HepG2 (cell line): ENCODE results near the gene CACNA1C. TPM values are rescaled to one million over a fixed set of nuclear protein-coding genes. Genes with fewer than 3 reads are reported as not detected.

Source experiments
- ATAC-seq: fragments of 200-7000 bp; cut with Tn5 transposase; 3 replicates; pipeline ENCODE4 v1.9.1; 2020; ENCODE audit warnings: mild to moderate bottlenecking, moderate library complexity
- BruUV-seq: library from RNA; stranded (reverse); fragments of 400-500 nt; replicated peaks from 2 replicates; lab custom pipeline; 2021; lab: Mats Ljungman, UMichigan
- CTCF ChIA-PET: fragments of 300-600 bp; formaldehyde crosslinking; extraction: SDS; loops from one replicate; lab custom pipeline; 2021; ENCODE audit warnings: low total read pairs, inconsistent platforms, low intra/inter-chr PET ratio; lab: Yijun Ruan, JAX
- POLR2A ChIA-PET: fragments of 350-600 bp; sonication (Branson Sonifier 250); formaldehyde crosslinking; loops from one replicate; lab custom pipeline; 2020; ENCODE audit warnings: antibody characterized with exemption, inconsistent platforms; lab: Yijun Ruan, JAX
- DNase-seq: peaks from one replicate; pipeline ENCODE4 v3.0.0-alpha.2; 2015; ENCODE audit warnings: low spot score
- FAIRE-seq: peaks from 3 replicates; lab custom pipeline; 2011; peaks lifted over from hg19 to GRCh38; lab: Jason Lieb, UNC
- H2AFZ ChIP-seq: one replicate; pipeline ENCODE4 v1.6.1; 2011; ENCODE audit warnings: low read length, inconsistent platforms
- H3K27ac ChIP-seq: fragments of 300-600 bp; 3 replicates; pipeline ENCODE4 v1.8.0; 2011; ENCODE audit warnings: mixed run types, mild to moderate bottlenecking, mixed read lengths, low read length, inconsistent platforms; ENCODE audit not compliant: insufficient read depth; ENCODE audit errors: extremely low read length
- H3K27me3 ChIP-seq, 2 experiments: fragments of 200-600 bp in 1 of 2; 2 replicates in 1 of 2; 3 replicates in 1 of 2; pipeline versions ENCODE4 v1.6.0 to v1.8.0; 2011; ENCODE audit warnings: low read length in 2 of 2, mild to moderate bottlenecking in 2 of 2, moderate library complexity in 2 of 2, inconsistent platforms in 1 of 2; ENCODE audit not compliant: insufficient read depth in 2 of 2, control insufficient read depth in 1 of 2
- H3K36me3 ChIP-seq, 2 experiments: fragments of 200-600 bp in 1 of 2; replicated peaks in 1 of 2; 2 replicates in 1 of 2; 3 replicates in 1 of 2; pipeline versions ENCODE4 v1.5.1 to v1.8.0; 2011; ENCODE audit warnings: low read length in 2 of 2, inconsistent platforms in 1 of 2; ENCODE audit not compliant: insufficient read depth in 2 of 2, control insufficient read depth in 1 of 2
- H3K4me1 ChIP-seq: 2 replicates; pipeline ENCODE4 v1.5.1; 2012; ENCODE audit warnings: low read length, inconsistent platforms; ENCODE audit not compliant: insufficient read depth
- H3K4me2 ChIP-seq: 2 replicates; pipeline ENCODE4 v1.6.0; 2011; ENCODE audit warnings: low read depth, low read length, inconsistent platforms
- H3K4me3 ChIP-seq, 3 experiments: fragments of 200-600 bp in 1 of 3; sonication (generic), shearing (Covaris generic) in 1 of 3; replicated peaks in 1 of 3; 2 replicates each; pipeline ENCODE4 v1.5.1; 2011 to 2016; ENCODE audit warnings: low read length in 3 of 3, inconsistent platforms in 2 of 3, low read depth in 2 of 3, mild to moderate bottlenecking in 2 of 3, control low read depth in 1 of 3, mixed read lengths in 1 of 3; ENCODE audit not compliant: insufficient read depth in 1 of 3
- H3K79me2 ChIP-seq: one replicate; pipeline ENCODE4 v1.6.1; 2011; ENCODE audit warnings: low read length, inconsistent platforms; ENCODE audit not compliant: insufficient read depth
- H3K9ac ChIP-seq: 2 replicates; pipeline ENCODE4 v1.6.0; 2011; ENCODE audit warnings: mild to moderate bottlenecking, low read depth, low read length, inconsistent platforms; ENCODE audit not compliant: insufficient read depth
- H3K9me3 ChIP-seq: 2 replicates; pipeline ENCODE4 v1.5.1; 2012; ENCODE audit warnings: mild to moderate bottlenecking, low read length
- H4K20me1 ChIP-seq: 2 replicates; pipeline ENCODE4 v1.6.0; 2011; ENCODE audit warnings: inconsistent platforms, mild to moderate bottlenecking, low read length, moderate library complexity; ENCODE audit not compliant: insufficient read depth
- CSRNP2 ChIP-seq: sonication (generic); formaldehyde crosslinking; conservative IDR thresholded peaks from 2 replicates; pipeline ENCODE4 v1.8.0; 2022; ENCODE audit warnings: low read depth, missing genetic modification reagents
- KAT2B ChIP-seq: fragments of 150-350 bp; IDR thresholded peaks from 2 replicates; pipeline ENCODE4 v1.6.1; 2014; ENCODE audit warnings: low read depth, low read length, borderline replicate concordance
- PAX8 ChIP-seq: sonication (generic); formaldehyde crosslinking; IDR thresholded peaks from 2 replicates; pipeline ENCODE4 v1.8.0; 2022; ENCODE audit warnings: mild to moderate bottlenecking, missing genetic modification reagents, borderline replicate concordance
- RNF2 ChIP-seq: fragments of 450-650 bp; conservative IDR thresholded peaks from 2 replicates; pipeline ENCODE4 v1.6.1; 2016; ENCODE audit warnings: low read depth
- SMYD3 ChIP-seq: sonication (generic); formaldehyde crosslinking; IDR thresholded peaks from 2 replicates; pipeline ENCODE4 v1.8.1; 2023; ENCODE audit warnings: mild to moderate bottlenecking, missing genetic modification reagents
- TBX2 ChIP-seq: sonication (generic); formaldehyde crosslinking; IDR thresholded peaks from 2 replicates; pipeline ENCODE4 v1.5.0; 2020; ENCODE audit warnings: missing genetic modification reagents, mild to moderate bottlenecking, borderline replicate concordance
- U2AF2 ChIP-seq: fragments of 200-400 bp; formaldehyde crosslinking; IDR thresholded peaks from 2 replicates; pipeline ENCODE4 v1.6.1; 2017; ENCODE audit warnings: low read depth, mild to moderate bottlenecking, low read length
- ZBTB39 ChIP-seq: sonication (generic); formaldehyde crosslinking; IDR thresholded peaks from 2 replicates; pipeline ENCODE4 v1.5.0; 2020; ENCODE audit warnings: missing genetic modification reagents
- ZC3H4 ChIP-seq: sonication (generic); formaldehyde crosslinking; IDR thresholded peaks from 2 replicates; pipeline ENCODE4 v1.4.0; 2020; ENCODE audit warnings: missing genetic modification reagents, borderline replicate concordance
- ZNF224 ChIP-seq: sonication (generic); formaldehyde crosslinking; IDR thresholded peaks from 2 replicates; pipeline ENCODE4 v1.5.0; 2020; ENCODE audit warnings: mild to moderate bottlenecking, missing genetic modification reagents
- ZNF331 ChIP-seq: sonication (generic); formaldehyde crosslinking; IDR thresholded peaks from 2 replicates; pipeline ENCODE4 v1.4.0; 2020; ENCODE audit warnings: missing genetic modification reagents
- ZNF556 ChIP-seq: sonication (generic); formaldehyde crosslinking; IDR thresholded peaks from 2 replicates; pipeline ENCODE4 v1.4.0; 2020; ENCODE audit warnings: mild to moderate bottlenecking, missing genetic modification reagents, borderline replicate concordance
- ZNF616 ChIP-seq: sonication (generic); formaldehyde crosslinking; IDR thresholded peaks from 2 replicates; pipeline ENCODE4 v1.5.0; 2020; ENCODE audit warnings: low read depth, mild to moderate bottlenecking, missing genetic modification reagents
- ZNF816 ChIP-seq: sonication (generic); formaldehyde crosslinking; IDR thresholded peaks from 2 replicates; pipeline ENCODE4 v1.8.0; 2022; ENCODE audit warnings: missing genetic modification reagents, mild to moderate bottlenecking, borderline replicate concordance
- ZSCAN30 ChIP-seq: sonication (generic); formaldehyde crosslinking; IDR thresholded peaks from 2 replicates; pipeline ENCODE4 v1.5.0; 2020; ENCODE audit warnings: mild to moderate bottlenecking, missing genetic modification reagents
- WGBS: methylation state at CpG from one replicate; pipeline ENCODE4 v1.1.6; 2017; ENCODE audit warnings: low lambda C conversion rate; 5-methylcytosine and 5-hydroxymethylcytosine counted together
- in situ Hi-C: cut with HindIII; loops from 2 replicates; pipeline ENCODE4 v1.10.0; 2017; ENCODE audit warnings: low pct_unique_long_range_greater_than_20kb; ENCODE audit not compliant: extremely low pct_ligation_motif_present
- intact Hi-C: fragments of 100-400 bp; cut with micrococcal nuclease; formaldehyde crosslinking; loops from one replicate; pipeline ENCODE4 v1.10.0; 2022; ENCODE audit not compliant: unreplicated experiment
- polyA plus RNA-seq, 8 experiments: library from polyadenylated mRNA; depleted of rRNA in 3 of 8; stranded (reverse) in 7 of 8; unstranded in 1 of 8; fragments of >200 nt; fragmentation: Illumina TruSeq in 4 of 8; extraction: Trizol in 4 of 8; gene quantifications; 2 replicates each; pipeline versions ENCODE4 v1.2.1 to v1.2.3, GENCODE V29; 2011 to 2016; ENCODE audit warnings: low read depth in 4 of 8, missing spikeins in 1 of 8, mixed read lengths in 1 of 8; ENCODE audit not compliant: insufficient read depth in 1 of 8
- total RNA-seq, 5 experiments: library from RNA; depleted of rRNA; stranded (reverse); fragments of >200 nt; fragmentation: Illumina TruSeq; extraction: Trizol; gene quantifications; 2 replicates each; pipeline ENCODE4 v1.2.3, GENCODE V29; 2016; ENCODE audit warnings: low read depth in 1 of 5

CACNA1C gene
- total and polyA plus RNA-seq, 2 of the 13 experiments (the other 11 are each of a cell fraction or from before 2014, with no cell fraction given), result not detected

- H3K9ac ChIP-seq, result no peak overlapping the region
- H3K79me2 ChIP-seq, result no peaks in the 10 kb centered on the region
- TF ChIP-seq U2AF2 (no peak), KAT2B (no peak), SMYD3 (no peak), ZC3H4 (CRISPR knock-in tag) (no peak), ZNF556 (CRISPR knock-in tag) (no peak), ZNF331 (CRISPR knock-in tag) (no peak), PAX8 (CRISPR knock-in tag) (no peak), ZNF616 (no peak), ZSCAN30 (no peak), TBX2 (no peak), ZNF224 (no peak), ZNF816 (CRISPR knock-in tag) (no peak), CSRNP2 (no peak), RNF2 (no peak), ZBTB39 (CRISPR knock-in tag) (no peak)
- in situ Hi-C loops (no loop called here), intact Hi-C loops (no loop called here)
- ChIA-PET CTCF (no interaction called here), POLR2A (no interaction called here)
- no peaks in the 10 kb centered on the region for H4K20me1 ChIP-seq
- H3K4me1 ChIP-seq, result no peaks in the 10 kb centered on the region
- no peaks in the 10 kb centered on the region for H3K36me3 ChIP-seq
- 16% methylated on average over 5 of the region's 10 CpGs for WGBS
- no peak overlapping the region for H2AFZ ChIP-seq
- H3K4me3 ChIP-seq, result no peak overlapping the region
- H3K4me2 ChIP-seq, result no peak overlapping the region
- no peaks in the 10 kb centered on the region for H3K9me3 ChIP-seq
- peaks cover 2 to 68% of the 10 kb centered on the region in 2 experiments; a peak in 4 of 5 replicates for H3K27me3 ChIP-seq
- BruUV-seq, result no TSS peak
- no peak for DNase-seq
- ATAC-seq, result no peak
- FAIRE-seq, result no peak
- no peak overlapping the region for H3K27ac ChIP-seq
These were observed 429.2 kb downstream of the CACNA1C start for GRCh38 chr12:2481951-2482350.
